Measurements from ENCODE around the gene IQCF6.

Gene IQCF6

DNA sequence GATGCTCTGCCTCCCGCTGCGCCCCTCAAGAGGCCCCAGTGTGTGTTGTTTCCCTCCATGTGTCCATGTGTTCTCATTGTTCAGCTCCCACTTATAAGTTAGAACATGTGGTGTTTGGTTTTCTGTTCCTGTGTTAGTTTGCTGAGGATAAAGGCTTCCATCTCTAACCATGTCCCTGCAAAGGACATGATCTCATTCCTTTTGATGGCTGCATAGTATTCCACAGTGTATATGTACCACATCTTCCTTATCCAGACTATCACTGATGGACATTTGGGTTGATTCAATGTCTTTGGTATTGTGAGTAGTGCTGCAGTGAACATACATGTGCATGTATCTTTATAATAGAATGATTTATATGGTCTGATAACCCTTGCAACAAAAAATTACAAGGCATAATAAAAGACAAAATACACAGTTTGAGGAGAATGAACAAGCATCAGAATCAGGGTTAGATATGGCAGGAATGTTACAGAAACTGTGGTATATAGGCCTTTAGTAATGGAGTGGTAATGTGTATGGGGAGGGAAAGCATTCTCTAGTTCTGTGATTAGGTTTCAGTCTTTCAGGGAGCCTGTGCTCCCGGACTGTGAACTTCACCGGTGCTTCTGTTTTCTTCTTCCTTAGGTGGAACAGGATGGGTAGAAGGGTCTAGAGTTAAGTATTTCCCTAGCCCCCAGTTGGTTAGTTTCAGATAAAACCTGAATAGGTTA is 45.0 kb downstream of the IQCF6 start:
- Histone ChIP-seq H3K9me3 (ENCODE audit: control insufficient read depth, low read length) (no peaks in the 10 kb centered on the region), H3K27ac (no peak overlapping the region), H2AFZ (no peak overlapping the region), H3K4me1 (no peaks in the 10 kb centered on the region), H3K9ac (no peak overlapping the region), H3K27me3 (ENCODE audit: control insufficient read depth, insufficient read depth, low read length) (no peaks in the 10 kb centered on the region), H3K4me2 (ENCODE audit: low read length) (no peak overlapping the region), H3K79me2 (no peaks in the 10 kb centered on the region), H3K36me3 (ENCODE audit: control insufficient read depth, insufficient read depth, low read length) (no peaks in the 10 kb centered on the region), H3K4me3 (ENCODE audit: low read depth, low read length) (no peak overlapping the region)
- TF ChIP-seq, protein P1, sequence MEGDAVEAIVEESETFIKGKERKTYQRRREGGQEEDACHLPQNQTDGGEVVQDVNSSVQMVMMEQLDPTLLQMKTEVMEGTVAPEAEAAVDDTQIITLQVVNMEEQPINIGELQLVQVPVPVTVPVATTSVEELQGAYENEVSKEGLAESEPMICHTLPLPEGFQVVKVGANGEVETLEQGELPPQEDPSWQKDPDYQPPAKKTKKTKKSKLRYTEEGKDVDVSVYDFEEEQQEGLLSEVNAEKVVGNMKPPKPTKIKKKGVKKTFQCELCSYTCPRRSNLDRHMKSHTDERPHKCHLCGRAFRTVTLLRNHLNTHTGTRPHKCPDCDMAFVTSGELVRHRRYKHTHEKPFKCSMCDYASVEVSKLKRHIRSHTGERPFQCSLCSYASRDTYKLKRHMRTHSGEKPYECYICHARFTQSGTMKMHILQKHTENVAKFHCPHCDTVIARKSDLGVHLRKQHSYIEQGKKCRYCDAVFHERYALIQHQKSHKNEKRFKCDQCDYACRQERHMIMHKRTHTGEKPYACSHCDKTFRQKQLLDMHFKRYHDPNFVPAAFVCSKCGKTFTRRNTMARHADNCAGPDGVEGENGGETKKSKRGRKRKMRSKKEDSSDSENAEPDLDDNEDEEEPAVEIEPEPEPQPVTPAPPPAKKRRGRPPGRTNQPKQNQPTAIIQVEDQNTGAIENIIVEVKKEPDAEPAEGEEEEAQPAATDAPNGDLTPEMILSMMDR (IDR thresholded peaks at IDR 0.05), result no peak

DNA sequence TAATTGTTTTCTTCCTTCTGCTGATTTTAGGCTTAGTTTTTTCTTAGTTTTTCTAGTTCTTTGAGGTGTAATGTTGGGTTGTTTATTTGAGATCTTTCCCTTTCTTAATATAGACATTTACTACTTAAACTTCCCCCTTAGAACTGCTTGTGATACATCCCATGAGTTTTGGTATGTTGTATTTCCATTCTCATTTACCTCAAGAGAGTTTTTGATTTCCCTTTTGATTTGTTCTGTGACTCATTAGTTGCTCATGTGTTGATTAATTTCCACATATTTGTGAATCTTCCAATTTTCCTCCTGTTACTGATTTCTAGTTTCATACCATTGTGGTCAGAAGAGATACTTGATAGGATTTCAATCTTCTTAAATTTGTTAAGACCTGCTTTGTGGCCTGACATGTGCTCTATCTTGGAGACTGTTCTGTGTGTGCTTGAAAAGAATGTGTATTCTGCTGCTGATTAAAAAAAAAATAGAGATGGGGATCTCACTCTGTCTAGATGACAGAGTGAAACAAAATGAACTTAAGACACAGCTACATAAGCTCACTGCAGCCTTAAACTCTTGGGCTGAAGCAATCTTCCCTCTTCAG is 49.9 kb downstream of the IQCF6 start:
- Histone ChIP-seq H3K27ac (no peak overlapping the region), H2AFZ (no peak overlapping the region), H3K9me3 (ENCODE audit: control insufficient read depth, low read length) (no peaks in the 10 kb centered on the region), H3K36me3 (ENCODE audit: control insufficient read depth, insufficient read depth, low read length) (no peaks in the 10 kb centered on the region), H3K4me3 (ENCODE audit: low read depth, low read length) (no peak overlapping the region), H3K4me1 (no peaks in the 10 kb centered on the region), H3K9ac (no peak overlapping the region), H3K27me3 (ENCODE audit: control insufficient read depth, insufficient read depth, low read length) (no peaks in the 10 kb centered on the region), H3K4me2 (ENCODE audit: low read length) (no peak overlapping the region), H3K79me2 (no peaks in the 10 kb centered on the region)
- TF ChIP-seq, protein P1 (IDR thresholded peaks at IDR 0.05), result no peak
